Calu3 (cell line): ENCODE results near the gene HDHD2. TPM values are rescaled to one million over a fixed set of nuclear protein-coding genes. Genes with fewer than 3 reads are reported as not detected.

Experiments used
- BruUV-seq: library from RNA; stranded (reverse); fragments of 400-500 nt; replicated peaks from 2 replicates; lab custom pipeline; 2021; lab: Mats Ljungman, UMichigan
- CTCF ChIA-PET: fragments of 300-600 bp; sonication (Branson Sonifier 250); formaldehyde crosslinking; loops from one replicate; lab custom pipeline; 2022; ENCODE audit warnings: antibody characterized with exemption; lab: Charles Lee
- DNase-seq: peaks from one replicate; pipeline ENCODE4 v3.0.0; 2022
- H3K27ac Mint-ChIP-seq: one replicate; pipeline ENCODE4 v1.8.0; 2022; ENCODE audit warnings: mixed read lengths; ENCODE audit not compliant: unreplicated experiment
- H3K27me3 Mint-ChIP-seq: one replicate; pipeline ENCODE4 v1.8.0; 2022; ENCODE audit warnings: mixed read lengths; ENCODE audit not compliant: unreplicated experiment
- H3K36me3 Mint-ChIP-seq: one replicate; pipeline ENCODE4 v1.8.0; 2022; ENCODE audit warnings: mild to moderate bottlenecking, moderate library complexity, mixed read lengths; ENCODE audit not compliant: insufficient read depth, unreplicated experiment
- H3K4me1 Mint-ChIP-seq: one replicate; pipeline ENCODE4 v1.8.0; 2022; ENCODE audit warnings: mild to moderate bottlenecking, low read depth, mixed read lengths; ENCODE audit not compliant: unreplicated experiment
- H3K4me3 Mint-ChIP-seq: one replicate; pipeline ENCODE4 v1.8.0; 2022; ENCODE audit warnings: mild to moderate bottlenecking, low read depth, moderate library complexity, mixed read lengths; ENCODE audit not compliant: unreplicated experiment
- H3K9me3 Mint-ChIP-seq: one replicate; pipeline ENCODE4 v1.8.0; 2022; ENCODE audit warnings: low read depth, mixed read lengths; ENCODE audit not compliant: unreplicated experiment
- CTCF ChIP-seq: fragments of 200-600 bp; IDR thresholded peaks from one replicate; pipeline ENCODE4 v1.8.0; 2022; ENCODE audit warnings: antibody characterized with exemption; ENCODE audit not compliant: unreplicated experiment
- intact Hi-C: fragments of 100-400 bp; cut with micrococcal nuclease; formaldehyde crosslinking; loops from one replicate; pipeline ENCODE4 v1.10.0; 2022; ENCODE audit not compliant: unreplicated experiment
- total RNA-seq: library from RNA; stranded (reverse); gene quantifications from 2 replicates; pipeline ENCODE4 v1.2.3, GENCODE V29; 2022

Gene HDHD2
- total RNA-seq, 1 experiment from 2014 or later: 31.6 TPM

- CTCF ChIA-PET: no interaction called here
- no peak overlapping the region for H3K4me3 Mint-ChIP-seq
- no peak for DNase-seq
- H3K27me3 Mint-ChIP-seq: no peaks in the 10 kb centered on the region
- H3K36me3 Mint-ChIP-seq: peaks cover 4% of the 10 kb centered on the region
- H3K9me3 Mint-ChIP-seq: no peaks in the 10 kb centered on the region
- H3K27ac Mint-ChIP-seq: no peak overlapping the region
- no TSS peak for BruUV-seq
- no peak for TF ChIP-seq CTCF
- intact Hi-C loops: no loop called here
- no peaks in the 10 kb centered on the region for H3K4me1 Mint-ChIP-seq
Measured at GRCh38 chr18:47120428-47120827, 29.9 kb downstream of the HDHD2 start.

- CTCF ChIA-PET: interaction anchor here (0.6 kb wide), 1 partner anchor 946 kb away, joined by 3 read pairs; no protein-coding TSS in a partner anchor
- Mint-ChIP-seq H3K9me3 (no peaks in the 10 kb centered on the region), H3K27me3 (no peaks in the 10 kb centered on the region), H3K4me3 (no peak overlapping the region), H3K36me3 (peaks cover 4% of the 10 kb centered on the region), H3K27ac (no peak overlapping the region), H3K4me1 (no peaks in the 10 kb centered on the region)
- DNase-seq: no peak
- intact Hi-C loops: no loop called here
- TF ChIP-seq CTCF: no peak
- BruUV-seq: no TSS peak
Measured at GRCh38 chr18:47118981-47119380, 31.3 kb downstream of the HDHD2 start.

GRCh38 chr18:47115205-47115604 lies 35.1 kb downstream of the HDHD2 start:
- CTCF ChIA-PET: no interaction called here
- no peak for DNase-seq
- Mint-ChIP-seq H3K27me3 (no peaks in the 10 kb centered on the region), H3K36me3 (peaks cover 11% of the 10 kb centered on the region), H3K27ac (no peak overlapping the region), H3K4me1 (no peaks in the 10 kb centered on the region), H3K4me3 (no peak overlapping the region), H3K9me3 (no peaks in the 10 kb centered on the region)
- BruUV-seq: no TSS peak
- no peak for TF ChIP-seq CTCF
- intact Hi-C loops: no loop called here

GRCh38 chr18:47113796-47114540 lies 36.3 kb downstream of the HDHD2 start:
- CTCF ChIA-PET: no interaction called here
- intact Hi-C loops: no loop called here
- H3K27ac Mint-ChIP-seq: no peak overlapping the region
- no peak for DNase-seq
- peaks cover 11% of the 10 kb centered on the region for H3K36me3 Mint-ChIP-seq
- no peak overlapping the region for H3K4me3 Mint-ChIP-seq
- H3K4me1 Mint-ChIP-seq: no peaks in the 10 kb centered on the region
- BruUV-seq: no TSS peak
- H3K9me3 Mint-ChIP-seq: no peaks in the 10 kb centered on the region
- TF ChIP-seq CTCF: no peak
- H3K27me3 Mint-ChIP-seq: no peaks in the 10 kb centered on the region
